HFF-Myc (cell line): ENCODE data around the gene ANGPT4.
A peak's percentile ranks its signal among the peaks of the same experiment; 100 is the strongest.
"Not testable (repeated sequence)": the region's sequence is repeated elsewhere in the genome, so short reads cannot be mapped to it uniquely, and the experiment has no call there.

Experiments
- DNase-seq: peaks from one replicate; pipeline ENCODE4 v3.0.0-alpha.2; 2011; ENCODE audit warnings: low read depth; ENCODE audit errors: extremely low read depth
- H3K4me3 ChIP-seq: replicated peaks from 2 replicates; pipeline ENCODE4 v1.5.1; 2011; ENCODE audit warnings: low read depth, mild to moderate bottlenecking, control low read depth, low read length
- CTCF ChIP-seq: IDR thresholded peaks from 2 replicates; pipeline ENCODE4 v1.5.1; 2012; ENCODE audit warnings: mild to moderate bottlenecking, low read depth, low read length, control low read depth; ENCODE audit errors: missing control alignments

Gene ANGPT4

GRCh38 chr20:858011-858410 is 58.1 kb downstream of the ANGPT4 start:
- TF ChIP-seq CTCF, result no peak
- DNase-seq, result no peak
- H3K4me3 ChIP-seq, result no peak overlapping the region

GRCh38 chr20:856361-856775 is 59.8 kb downstream of the ANGPT4 start:
- no peak for TF ChIP-seq CTCF
- peak; percentile 49 for DNase-seq
- H3K4me3 ChIP-seq, result no peak overlapping the region

- no peak overlapping the region for H3K4me3 ChIP-seq
Observed at GRCh38 chr20:855466-856360, 60.4 kb downstream of the ANGPT4 start.

GRCh38 chr20:854601-855000 is 61.5 kb downstream of the ANGPT4 start:
- TF ChIP-seq CTCF, result no peak
- DNase-seq, result no peak
- no peak overlapping the region for H3K4me3 ChIP-seq

More at GRCh38 chr20:855466-856360, 60.4 kb downstream of the ANGPT4 start:
- no peak for TF ChIP-seq CTCF
- DNase-seq, result no peak

GRCh38 chr20:853406-853996 is 62.6 kb downstream of the ANGPT4 start:
- no peak for TF ChIP-seq CTCF
- no peak for DNase-seq
- H3K4me3 ChIP-seq, result no peak overlapping the region

- H3K4me3 ChIP-seq, DNase-seq: not testable (repeated sequence)
Observed at GRCh38 chr20:848731-849130, 67.4 kb downstream of the ANGPT4 start.

- H3K4me3 ChIP-seq, result no peak overlapping the region
- DNase-seq, result no peak
Observed at GRCh38 chr20:848193-848592, 67.9 kb downstream of the ANGPT4 start.

More at GRCh38 chr20:848193-848592, 67.9 kb downstream of the ANGPT4 start:
- TF ChIP-seq CTCF, result no peak
